ENCODE measurements around the gene SLF1. TPM values are rescaled to one million over a fixed set of nuclear protein-coding genes. Genes with fewer than 3 reads are reported as not detected.

Gene SLF1
- total RNA-seq, 4 donors from 2014 or later = 2.5 to 3.8 (median 3.1) TPM

GRCh38 chr5:94691949-94692348 lies 73.5 kb downstream of the SLF1 start:
- H3K27me3 ChIP-seq = no peaks in the 10 kb centered on the region
- TF ChIP-seq POLR2AphosphoS5 (IDR thresholded peaks at IDR 0.05) (no peak), CTCF (IDR thresholded peaks at IDR 0.05) (no peak), POLR2A (IDR thresholded peaks at IDR 0.05; ENCODE audit: low read depth) (no peak), EP300 (IDR thresholded peaks at IDR 0.05) (no peak)
- H3K4me3 ChIP-seq = no peak overlapping the region
- no peak overlapping the region for H3K27ac ChIP-seq (replicated peaks in 1 of 4)
- H3K4me1 ChIP-seq = peaks cover 0 to 3% (median 0%) of the 10 kb centered on the region in 4 donors
- no peak for DNase-seq (ENCODE audit: extremely low spot score)
- no peaks in the 10 kb centered on the region for H3K9me3 ChIP-seq
- H3K36me3 ChIP-seq = peaks cover 0 to 17% (median 10%) of the 10 kb centered on the region in 4 donors
- intact Hi-C loops (cut with DNase I) = no loop called here
- 25% methylated on average over 4 of the region's 4 CpGs for WGBS

DNA sequence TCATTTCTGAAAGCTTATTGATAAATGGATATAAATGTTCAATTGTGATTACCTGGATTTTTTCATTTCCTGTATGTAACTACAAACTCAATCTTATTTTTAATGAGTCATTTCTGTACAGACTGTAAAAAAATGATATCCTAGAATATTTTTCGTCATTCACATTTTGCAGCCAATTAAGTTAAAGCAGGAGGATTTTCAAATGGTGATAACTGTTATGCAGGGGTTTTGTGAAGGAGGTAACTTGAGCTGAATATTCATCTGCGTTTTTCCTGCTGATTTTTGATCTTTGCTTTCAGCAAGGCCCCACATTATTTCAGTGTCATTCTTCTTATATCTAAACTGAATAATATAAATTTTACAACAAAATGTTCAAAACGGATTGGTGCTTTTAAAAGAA lies 74.1 kb downstream of the SLF1 start:
- H3K9me3 ChIP-seq = no peaks in the 10 kb centered on the region
- no peaks in the 10 kb centered on the region for H3K27me3 ChIP-seq
- H3K27ac ChIP-seq (replicated peaks in 1 of 4) = no peak overlapping the region
- TF ChIP-seq POLR2AphosphoS5 (IDR thresholded peaks at IDR 0.05) = no peak
- no peak for TF ChIP-seq POLR2A (IDR thresholded peaks at IDR 0.05; ENCODE audit: low read depth)
- TF ChIP-seq EP300 (IDR thresholded peaks at IDR 0.05) = no peak
- TF ChIP-seq CTCF (IDR thresholded peaks at IDR 0.05) = no peak
- H3K4me3 ChIP-seq = no peak overlapping the region
- intact Hi-C loops (cut with DNase I) = no loop called here
- H3K4me1 ChIP-seq = peaks cover 0 to 3% (median 0%) of the 10 kb centered on the region in 4 donors
- 76% methylated on average over 3 of the region's 3 CpGs for WGBS
- no peak for DNase-seq (ENCODE audit: extremely low spot score)
- H3K36me3 ChIP-seq = peaks cover 0 to 12% (median 5%) of the 10 kb centered on the region in 4 donors

DNA sequence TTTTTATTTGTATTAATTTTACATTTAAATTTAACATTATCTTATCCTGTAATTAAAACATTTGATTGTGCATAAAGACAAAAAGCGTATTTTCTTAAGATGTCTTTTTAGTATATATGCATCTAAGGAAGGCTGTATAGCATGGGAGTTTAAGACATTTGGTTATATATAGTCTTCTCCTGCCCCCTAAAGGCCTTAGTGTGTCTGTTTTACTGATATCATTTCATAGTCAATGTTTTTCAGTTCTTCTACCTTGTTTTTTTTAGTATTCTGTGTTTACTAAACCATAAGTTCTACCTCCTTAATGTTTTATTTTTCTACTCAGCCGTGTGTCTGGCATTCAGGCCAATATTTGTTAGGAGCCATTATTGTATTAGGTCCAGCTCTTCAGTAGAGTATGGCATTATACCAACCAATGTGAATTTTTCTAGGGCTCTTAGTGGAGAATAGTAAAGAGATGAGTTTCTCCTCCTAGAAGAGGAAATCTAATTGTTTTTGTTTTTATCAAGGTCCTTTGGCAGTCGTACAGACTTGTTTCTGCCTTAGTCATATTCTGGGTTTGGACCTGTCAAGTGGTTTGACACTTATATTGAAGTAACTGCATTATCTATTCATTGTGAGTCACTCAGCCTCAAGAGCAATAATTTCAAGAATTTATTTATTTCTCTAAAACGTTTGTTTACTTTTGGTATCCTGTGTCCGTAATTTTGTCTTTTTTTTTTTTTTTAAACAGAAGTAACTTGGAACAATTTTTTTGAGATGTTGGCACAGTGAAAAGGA lies 74.8 kb downstream of the SLF1 start:
- Histone ChIP-seq H3K9me3 (no peaks in the 10 kb centered on the region), H3K36me3 (peaks cover 0 to 12% (median 5%) of the 10 kb centered on the region in 4 donors), H3K4me1 (peaks cover 0 to 3% (median 0%) of the 10 kb centered on the region in 4 donors), H3K27ac (replicated peaks in 1 of 4) (no peak overlapping the region), H3K27me3 (no peaks in the 10 kb centered on the region), H3K4me3 (no peak overlapping the region)
- intact Hi-C loops (cut with DNase I) = no loop called here
- TF ChIP-seq POLR2AphosphoS5 (IDR thresholded peaks at IDR 0.05) (no peak), CTCF (IDR thresholded peaks at IDR 0.05) (peak in 1 of 3 experiments; percentile 33), EP300 (IDR thresholded peaks at IDR 0.05) (no peak)
- WGBS = 46% methylated on average over 5 of the region's 5 CpGs
- no peak for DNase-seq (ENCODE audit: extremely low spot score)

DNA sequence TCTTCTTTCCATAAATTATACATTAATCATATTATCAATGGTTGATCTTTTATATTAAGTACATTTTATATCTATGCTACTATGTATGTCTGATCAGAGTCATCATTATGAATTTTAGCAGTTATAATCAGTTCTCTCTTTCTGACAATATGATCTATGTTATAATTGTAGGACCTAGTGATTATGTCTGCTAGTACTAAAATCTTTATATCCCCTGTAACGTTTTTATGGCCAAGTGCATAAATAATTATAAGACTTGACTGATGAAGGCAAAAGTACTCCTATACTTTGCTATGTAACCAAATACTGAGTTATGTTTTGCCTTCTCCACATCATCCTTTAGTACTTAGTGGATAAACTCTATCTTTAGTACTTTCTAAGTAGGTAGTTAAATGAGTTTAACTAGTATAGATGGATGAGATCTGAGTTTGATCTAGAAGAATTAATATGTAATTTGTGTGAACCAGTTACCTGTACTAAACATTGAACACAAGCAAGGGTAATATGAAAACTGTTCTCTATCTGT lies 75.4 kb downstream of the SLF1 start:
- no peak overlapping the region for H3K4me3 ChIP-seq
- H3K9me3 ChIP-seq = no peaks in the 10 kb centered on the region
- H3K4me1 ChIP-seq = peaks cover 0 to 3% (median 0%) of the 10 kb centered on the region in 4 donors
- H3K27me3 ChIP-seq = no peaks in the 10 kb centered on the region
- H3K36me3 ChIP-seq = peaks cover 0 to 12% (median 5%) of the 10 kb centered on the region in 4 donors
- no peak overlapping the region for H3K27ac ChIP-seq (replicated peaks in 1 of 4)
- TF ChIP-seq POLR2AphosphoS5 (IDR thresholded peaks at IDR 0.05) (no peak), EP300 (IDR thresholded peaks at IDR 0.05) (no peak), POLR2A (IDR thresholded peaks at IDR 0.05; ENCODE audit: low read depth) (no peak)
- WGBS = 77% methylated on average over 1 of the region's 1 CpG
- no peak for DNase-seq (ENCODE audit: extremely low spot score)
- intact Hi-C loops (cut with DNase I) = no loop called here

DNA sequence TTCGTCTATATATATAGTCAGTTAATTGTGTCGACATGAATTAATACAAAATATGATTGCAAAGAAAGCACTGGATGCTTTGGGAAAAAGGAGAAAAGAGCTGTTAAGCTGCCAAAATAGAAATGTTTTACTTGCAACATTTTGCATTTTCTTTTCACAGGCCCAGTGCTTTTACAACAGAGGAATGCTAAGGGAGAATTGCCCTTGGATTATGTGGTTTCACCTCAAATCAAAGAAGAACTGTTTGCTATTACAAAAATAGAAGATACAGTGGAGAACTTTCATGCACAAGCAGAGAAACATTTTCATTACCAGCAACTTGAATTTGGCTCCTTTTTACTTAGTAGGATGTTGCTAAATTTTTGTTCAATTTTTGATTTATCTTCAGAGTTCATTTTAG lies 76.2 kb downstream of the SLF1 start:
- WGBS = 94% methylated on average over 2 of the region's 2 CpGs

More for the DNA sequence above, 76.2 kb downstream of the SLF1 start:
- H3K4me3 ChIP-seq = no peak overlapping the region
- peaks cover 0 to 3% (median 0%) of the 10 kb centered on the region in 4 donors for H3K4me1 ChIP-seq
- intact Hi-C loops (cut with DNase I) = no loop called here
- TF ChIP-seq POLR2A (IDR thresholded peaks at IDR 0.05; ENCODE audit: low read depth) (no peak), CTCF (IDR thresholded peaks at IDR 0.05) (no peak), EP300 (IDR thresholded peaks at IDR 0.05) (no peak), POLR2AphosphoS5 (IDR thresholded peaks at IDR 0.05) (no peak)
- peaks cover 0 to 7% (median 3%) of the 10 kb centered on the region in 4 donors for H3K36me3 ChIP-seq
- no peaks in the 10 kb centered on the region for H3K27me3 ChIP-seq
- no peaks in the 10 kb centered on the region for H3K9me3 ChIP-seq
- no peak overlapping the region for H3K27ac ChIP-seq (replicated peaks in 1 of 4)
- no peak for DNase-seq (ENCODE audit: extremely low spot score)

All from esophagus muscularis mucosa (tissue), 4 donors.